Measurements from ENCODE around the gene P3H4.

The P3H4 gene

GRCh38 chr17:41812381-41813151 is 817 bp upstream of the P3H4 start, which contains the start of gene FKBP10:
TSS of gene FKBP10 (plus strand) at chr17:41813004. CDS start at chr17:41813035, 31 bp downstream.
- peak; percentile 75 for ATAC-seq
- no peak for TF ChIP-seq PATZ1 (CRISPR knock-in tag; IDR thresholded peaks at IDR 0.05; ENCODE audit: borderline replicate concordance)
- no peak for TF ChIP-seq ZFP30 (CRISPR knock-in tag; IDR thresholded peaks at IDR 0.05)
- TF ChIP-seq CSRNP3 (CRISPR knock-in tag; IDR thresholded peaks at IDR 0.05), result no peak
- no peak for TF ChIP-seq ZNF565 (CRISPR knock-in tag; conservative IDR thresholded peaks at IDR 0.05; ENCODE audit: low read depth)

GRCh38 chr17:41810659-41811548 is 845 bp downstream of the P3H4 start:
- no peak for ATAC-seq
- TF ChIP-seq BACH2 (CRISPR knock-in tag; IDR thresholded peaks at IDR 0.05; ENCODE audit: borderline replicate concordance) (no peak), GLIS3 (CRISPR knock-in tag; IDR thresholded peaks at IDR 0.05) (no peak), ARNTL (CRISPR knock-in tag; IDR thresholded peaks at IDR 0.05; ENCODE audit: borderline replicate concordance, low read depth) (no peak), CSRNP3 (CRISPR knock-in tag; IDR thresholded peaks at IDR 0.05) (no peak)

GRCh38 chr17:41806685-41807445 is 4.9 kb downstream of the P3H4 start:
- TF ChIP-seq PPARA (CRISPR knock-in tag; IDR thresholded peaks at IDR 0.05; ENCODE audit: borderline replicate concordance) (no peak), CSRNP3 (CRISPR knock-in tag; IDR thresholded peaks at IDR 0.05) (no peak), CREB5 (CRISPR knock-in tag; IDR thresholded peaks at IDR 0.05; ENCODE audit: low read depth) (no peak), POU6F1 (CRISPR knock-in tag; IDR thresholded peaks at IDR 0.05; ENCODE audit: borderline replicate concordance, low read depth) (no peak), ESRRG (CRISPR knock-in tag; IDR thresholded peaks at IDR 0.05) (no peak), BACH2 (CRISPR knock-in tag; IDR thresholded peaks at IDR 0.05; ENCODE audit: borderline replicate concordance) (no peak), ZFP30 (CRISPR knock-in tag; IDR thresholded peaks at IDR 0.05) (no peak), RARB (CRISPR knock-in tag; IDR thresholded peaks at IDR 0.05) (no peak), TOX (CRISPR knock-in tag; IDR thresholded peaks at IDR 0.05; ENCODE audit: borderline replicate concordance) (no peak), ZNF70 (CRISPR knock-in tag; IDR thresholded peaks at IDR 0.05) (no peak), CSDC2 (CRISPR knock-in tag; IDR thresholded peaks at IDR 0.05) (no peak), ZNF565 (CRISPR knock-in tag; conservative IDR thresholded peaks at IDR 0.05; ENCODE audit: low read depth) (no peak)
- no peak for ATAC-seq

All from SK-N-SH treated with all-trans-retinoic acid at 6 μM for 48 hours (cell line).